K562 (cell line): ENCODE results near the gene ACSF3. TPM values are rescaled to one million over a fixed set of nuclear protein-coding genes. Genes with fewer than 3 reads are reported as not detected.

Experiments
- ATAC-seq: fragments of 200-7000 bp; cut with Tn5 transposase; 3 replicates; pipeline ENCODE4 v1.9.1; 2020; ENCODE audit warnings: moderate library complexity
- BruUV-seq: library from RNA; stranded (reverse); fragments of 400-500 nt; replicated peaks from 2 replicates; lab custom pipeline; 2021; lab: Mats Ljungman, UMichigan
- CTCF ChIA-PET: fragments of 300-600 bp; formaldehyde crosslinking; extraction: SDS; loops from one replicate; lab custom pipeline; 2021; ENCODE audit warnings: low intra/inter-chr PET ratio; lab: Yijun Ruan, JAX
- POLR2A ChIA-PET: fragments of 300-600, 350-650 bp; sonication (Branson Sonifier 250); formaldehyde crosslinking; extraction: SDS; loops from one replicate; lab custom pipeline; 2021; ENCODE audit warnings: antibody characterized with exemption, inconsistent platforms; lab: Yijun Ruan, JAX
- DNase-seq, 4 experiments: peaks; one replicate each; pipeline versions ENCODE4 v3.0.0 to v3.0.0-alpha.2; 2011 to 2018; ENCODE audit warnings: low spot score in 3 of 4, mixed read lengths in 3 of 4; ENCODE audit errors: extremely low read depth in 1 of 4
- FAIRE-seq: peaks from 2 replicates; lab custom pipeline; 2011; peaks lifted over from hg19 to GRCh38; lab: Jason Lieb, UNC
- H2AFZ ChIP-seq: 2 replicates; pipeline ENCODE4 v1.6.0; 2011; ENCODE audit warnings: low read depth, low read length, control low read depth, inconsistent platforms
- H3K27ac ChIP-seq: fragments of 200-600 bp; 3 replicates; pipeline ENCODE4 v1.8.0; 2011; ENCODE audit warnings: low read depth, mild to moderate bottlenecking, control low read depth, inconsistent platforms, low read length, moderate library complexity, mixed read lengths; ENCODE audit errors: extremely low read depth
- H3K27me3 ChIP-seq, 2 experiments: fragments of 300-600 bp in 1 of 2; 2 replicates in 1 of 2; 3 replicates in 1 of 2; pipeline versions ENCODE4 v1.6.0 to v1.8.0; 2011; ENCODE audit warnings: inconsistent platforms in 2 of 2, low read length in 2 of 2, mild to moderate bottlenecking in 1 of 2, mixed read lengths in 1 of 2, moderate library complexity in 1 of 2; ENCODE audit not compliant: control insufficient read depth in 2 of 2, insufficient read depth in 2 of 2
- H3K36me3 ChIP-seq: fragments of 300-600 bp; 3 replicates; pipeline ENCODE4 v1.8.0; 2011; ENCODE audit warnings: mild to moderate bottlenecking, low read length, inconsistent platforms; ENCODE audit not compliant: control insufficient read depth, insufficient read depth
- H3K4me1 ChIP-seq, 2 experiments: fragments of 200-600 bp in 1 of 2; replicated peaks in 1 of 2; 2 replicates in 1 of 2; 3 replicates in 1 of 2; pipeline versions ENCODE4 v1.5.1 to v1.8.0; 2011; ENCODE audit warnings: inconsistent platforms in 2 of 2, low read length in 2 of 2, mild to moderate bottlenecking in 1 of 2, mixed read lengths in 1 of 2, moderate library complexity in 1 of 2; ENCODE audit not compliant: control insufficient read depth in 2 of 2, insufficient read depth in 2 of 2
- H3K4me2 ChIP-seq: 2 replicates; pipeline ENCODE4 v1.6.1; 2011; ENCODE audit warnings: low read length, control low read depth, inconsistent platforms, mixed read lengths; ENCODE audit not compliant: insufficient read depth
- H3K4me3 ChIP-seq: fragments of 200-600 bp; sonication (generic), shearing (Covaris generic); 2 replicates; pipeline ENCODE4 v1.5.1; 2016; ENCODE audit warnings: control low read depth, inconsistent platforms
- H3K79me2 ChIP-seq: fragments of 200-600 bp; 3 replicates; pipeline ENCODE4 v1.8.0; 2011; ENCODE audit warnings: low read length, inconsistent platforms; ENCODE audit not compliant: control insufficient read depth, insufficient read depth
- H3K9ac ChIP-seq, 2 experiments: 2 replicates each; pipeline versions ENCODE4 v1.6.0 to v1.6.1; 2011; ENCODE audit warnings: low read depth in 2 of 2, low read length in 2 of 2, control low read depth in 1 of 2, inconsistent platforms in 1 of 2, mild to moderate bottlenecking in 1 of 2, mixed read lengths in 1 of 2; ENCODE audit not compliant: insufficient read depth in 1 of 2
- H3K9me1 ChIP-seq: one replicate; pipeline ENCODE4 v1.6.0; 2011; ENCODE audit warnings: inconsistent platforms, mild to moderate bottlenecking, low read length, moderate library complexity; ENCODE audit not compliant: control insufficient read depth, insufficient read depth
- H3K9me3 ChIP-seq: replicated peaks from 2 replicates; pipeline ENCODE4 v1.5.1; 2011; ENCODE audit warnings: low read depth, low read length, inconsistent platforms; ENCODE audit not compliant: control insufficient read depth, insufficient read depth
- H4K20me1 ChIP-seq: replicated peaks from 2 replicates; pipeline ENCODE4 v1.6.1; 2011; ENCODE audit warnings: low read length, inconsistent platforms, mixed read lengths; ENCODE audit not compliant: control insufficient read depth, insufficient read depth
- CBX2 ChIP-seq: fragments of 200-600 bp; sonication (generic); IDR thresholded peaks from one replicate; pipeline ENCODE4 v1.6.1; 2012; ENCODE audit warnings: mild to moderate bottlenecking, low read length, inconsistent platforms; ENCODE audit not compliant: insufficient read depth, poor library complexity, severe bottlenecking
- CXXC5 ChIP-seq: fragments of 250-450 bp; sonication (Bioruptor Pico); IDR thresholded peaks from 2 replicates; pipeline ENCODE4 v1.8.0; 2022; ENCODE audit warnings: inconsistent platforms, mild to moderate bottlenecking, moderate library complexity
- MEF2D ChIP-seq: conservative IDR thresholded peaks from 2 replicates; pipeline ENCODE4 v1.6.1; 2016; ENCODE audit warnings: low read depth, missing genetic modification characterization, missing compliant biosample characterization
- RAD51 ChIP-seq: fragments of 450-650 bp; IDR thresholded peaks from 2 replicates; pipeline ENCODE4 v1.7.1; 2016; ENCODE audit warnings: low read depth, mild to moderate bottlenecking, borderline replicate concordance
- STAT5B ChIP-seq: fragments of 250-450 bp; sonication (Bioruptor Pico); IDR thresholded peaks from 2 replicates; pipeline ENCODE4 v1.8.0; 2021; ENCODE audit warnings: mild to moderate bottlenecking, inconsistent platforms
- ZNF586 ChIP-seq: fragments of 450-650 bp; formaldehyde crosslinking; conservative IDR thresholded peaks from 2 replicates; pipeline ENCODE4 v1.4.0; 2020; ENCODE audit warnings: mild to moderate bottlenecking, moderate library complexity
- WGBS: fragments of 100-300 bp; shearing (Covaris generic); methylation state at CpG from one replicate; pipeline ENCODE4 v1.1.6; 2016; ENCODE audit warnings: low coverage, mixed read lengths; ENCODE audit not compliant: insufficient coverage; ENCODE audit errors: missing lambda C conversion rate; 5-methylcytosine and 5-hydroxymethylcytosine counted together
- in situ Hi-C: fragments of 300-500 bp; cut with MboI; formaldehyde crosslinking; loops from 4 replicates; pipeline ENCODE4 v1.15.0; 2018; ENCODE audit warnings: inconsistent platforms, mixed read lengths
- intact Hi-C: fragments of 100-400 bp; cut with micrococcal nuclease; formaldehyde crosslinking; loops from 2 replicates; pipeline ENCODE4 v1.14.2; 2022
- polyA plus RNA-seq, 8 experiments: library from polyadenylated mRNA; depleted of rRNA in 4 of 8; stranded (reverse) in 5 of 8; unstranded in 3 of 8; fragments of >200 nt; fragmentation: Nextera tagmentation in 2 of 8; fragmentation: Illumina TruSeq in 1 of 8; extraction: Ambion mirVana in 2 of 8; extraction: Trizol in 1 of 8; gene quantifications; 2 replicates each; pipeline versions ENCODE4 v1.2.1 to v1.2.3, GENCODE V29; 2011 to 2014; ENCODE audit warnings: inconsistent platforms in 1 of 8, missing spikeins in 1 of 8
- total RNA-seq, 7 experiments: library from RNA; depleted of rRNA in 6 of 7; stranded (reverse); fragments of >200 nt in 6 of 7; fragmentation: Illumina TruSeq in 2 of 7; extraction: Trizol in 2 of 7; gene quantifications; 2 replicates each; pipeline versions ENCODE4 v1.2.1 to v1.2.3, GENCODE V29; 2011 to 2021; ENCODE audit warnings: low replicate concordance in 1 of 7
- TF ChIP-seq, protein P1 (sequence below): sonication (generic); formaldehyde crosslinking; IDR thresholded peaks from 2 replicates; pipeline ENCODE4 v1.5.0; 2020; ENCODE audit warnings: missing genetic modification reagents
- TF ChIP-seq, protein P2 (sequence below): fragments of 450-650 bp; IDR thresholded peaks from 2 replicates; pipeline ENCODE4 v1.6.1; 2016; ENCODE audit warnings: mild to moderate bottlenecking, moderate library complexity

The ACSF3 gene
- total and polyA plus RNA-seq, 9 of the 15 experiments (the other 6 are each of a cell fraction or from before 2014, with no cell fraction given) = 0.77 to 32.8 (median 14.7) TPM

DNA sequence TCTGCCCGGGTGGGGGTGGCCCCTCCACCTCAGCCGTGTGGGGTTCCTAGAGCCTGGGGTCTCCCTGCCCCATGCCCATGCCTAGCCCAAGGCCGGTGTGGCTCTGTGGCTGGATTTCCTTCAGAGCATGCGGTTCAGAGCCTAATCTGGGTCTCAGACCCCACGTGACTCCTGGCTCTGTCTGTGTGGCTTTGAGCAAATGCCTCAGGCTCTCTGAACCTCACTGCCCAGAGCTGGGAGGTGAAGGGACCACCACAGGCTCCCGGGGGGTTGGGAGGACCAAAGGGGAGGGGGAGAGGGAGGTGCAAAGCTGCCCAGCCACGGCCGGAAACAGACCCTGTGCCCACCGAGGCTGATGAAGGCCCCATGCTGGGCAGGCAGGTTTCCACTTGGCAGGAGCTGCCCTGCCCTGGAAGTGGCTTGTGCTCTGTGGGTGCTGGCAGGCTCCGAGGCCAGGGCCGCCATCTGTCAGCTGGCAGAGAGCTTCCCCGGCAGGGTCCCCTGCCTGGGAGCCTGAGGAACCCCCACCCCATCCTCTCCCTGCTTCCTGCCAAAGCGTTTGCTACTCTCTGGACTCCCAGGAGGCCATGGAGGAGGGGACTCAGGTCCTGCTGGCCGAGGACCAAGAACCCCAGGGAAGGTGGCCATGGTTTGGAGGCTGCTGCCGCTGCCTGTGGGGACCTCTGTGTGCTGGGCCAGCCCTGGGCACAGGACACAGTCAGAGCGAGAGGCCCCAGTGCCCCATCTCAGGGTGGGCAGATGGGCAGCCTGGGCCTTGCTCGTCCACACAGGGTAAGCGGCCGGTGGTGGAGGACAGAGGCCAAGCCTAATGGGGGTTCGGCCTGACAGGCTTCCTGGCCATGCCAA, 81.9 kb downstream of the ACSF3 start:
- Histone ChIP-seq H4K20me1 (no peaks in the 10 kb centered on the region; the same call in 1 of the 2 replicates), H3K27ac (no peak overlapping the region), H3K27me3 (peaks cover 0 to 47% of the 10 kb centered on the region in 2 experiments; a peak in 2 of 5 replicates), H3K4me1 (peaks cover 9 to 90% of the 10 kb centered on the region in 2 experiments; a peak in 4 of 5 replicates), H2AFZ (no peak overlapping the region), H3K79me2 (no peaks in the 10 kb centered on the region), H3K9ac (peak overlapping the region in 1 of 2 experiments; percentile 9; a peak in 1 of 4 replicates), H3K36me3 (no peaks in the 10 kb centered on the region), H3K4me3 (no peak overlapping the region), H3K9me3 (no peaks in the 10 kb centered on the region), H3K9me1 (no peaks in the 10 kb centered on the region), H3K4me2 (no peak overlapping the region)
- in situ Hi-C loops = no loop called here
- CTCF ChIA-PET = interaction anchor here (0.7 kb wide), 1 partner anchor 8 kb away, joined by 3 read pairs; no protein-coding TSS in a partner anchor
- FAIRE-seq (peak; percentile 54), ATAC-seq (no peak), DNase-seq (no peak)
- WGBS = 21% methylated on average over 16 of the region's 20 CpGs
- intact Hi-C loops = no loop called here
- BruUV-seq = no TSS peak
- POLR2A ChIA-PET = no interaction called here
- TF ChIP-seq, protein P1, sequence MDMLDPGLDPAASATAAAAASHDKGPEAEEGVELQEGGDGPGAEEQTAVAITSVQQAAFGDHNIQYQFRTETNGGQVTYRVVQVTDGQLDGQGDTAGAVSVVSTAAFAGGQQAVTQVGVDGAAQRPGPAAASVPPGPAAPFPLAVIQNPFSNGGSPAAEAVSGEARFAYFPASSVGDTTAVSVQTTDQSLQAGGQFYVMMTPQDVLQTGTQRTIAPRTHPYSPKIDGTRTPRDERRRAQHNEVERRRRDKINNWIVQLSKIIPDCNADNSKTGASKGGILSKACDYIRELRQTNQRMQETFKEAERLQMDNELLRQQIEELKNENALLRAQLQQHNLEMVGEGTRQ (CRISPR knock-in tag) = peak; percentile 80
- TF ChIP-seq, protein P2, sequence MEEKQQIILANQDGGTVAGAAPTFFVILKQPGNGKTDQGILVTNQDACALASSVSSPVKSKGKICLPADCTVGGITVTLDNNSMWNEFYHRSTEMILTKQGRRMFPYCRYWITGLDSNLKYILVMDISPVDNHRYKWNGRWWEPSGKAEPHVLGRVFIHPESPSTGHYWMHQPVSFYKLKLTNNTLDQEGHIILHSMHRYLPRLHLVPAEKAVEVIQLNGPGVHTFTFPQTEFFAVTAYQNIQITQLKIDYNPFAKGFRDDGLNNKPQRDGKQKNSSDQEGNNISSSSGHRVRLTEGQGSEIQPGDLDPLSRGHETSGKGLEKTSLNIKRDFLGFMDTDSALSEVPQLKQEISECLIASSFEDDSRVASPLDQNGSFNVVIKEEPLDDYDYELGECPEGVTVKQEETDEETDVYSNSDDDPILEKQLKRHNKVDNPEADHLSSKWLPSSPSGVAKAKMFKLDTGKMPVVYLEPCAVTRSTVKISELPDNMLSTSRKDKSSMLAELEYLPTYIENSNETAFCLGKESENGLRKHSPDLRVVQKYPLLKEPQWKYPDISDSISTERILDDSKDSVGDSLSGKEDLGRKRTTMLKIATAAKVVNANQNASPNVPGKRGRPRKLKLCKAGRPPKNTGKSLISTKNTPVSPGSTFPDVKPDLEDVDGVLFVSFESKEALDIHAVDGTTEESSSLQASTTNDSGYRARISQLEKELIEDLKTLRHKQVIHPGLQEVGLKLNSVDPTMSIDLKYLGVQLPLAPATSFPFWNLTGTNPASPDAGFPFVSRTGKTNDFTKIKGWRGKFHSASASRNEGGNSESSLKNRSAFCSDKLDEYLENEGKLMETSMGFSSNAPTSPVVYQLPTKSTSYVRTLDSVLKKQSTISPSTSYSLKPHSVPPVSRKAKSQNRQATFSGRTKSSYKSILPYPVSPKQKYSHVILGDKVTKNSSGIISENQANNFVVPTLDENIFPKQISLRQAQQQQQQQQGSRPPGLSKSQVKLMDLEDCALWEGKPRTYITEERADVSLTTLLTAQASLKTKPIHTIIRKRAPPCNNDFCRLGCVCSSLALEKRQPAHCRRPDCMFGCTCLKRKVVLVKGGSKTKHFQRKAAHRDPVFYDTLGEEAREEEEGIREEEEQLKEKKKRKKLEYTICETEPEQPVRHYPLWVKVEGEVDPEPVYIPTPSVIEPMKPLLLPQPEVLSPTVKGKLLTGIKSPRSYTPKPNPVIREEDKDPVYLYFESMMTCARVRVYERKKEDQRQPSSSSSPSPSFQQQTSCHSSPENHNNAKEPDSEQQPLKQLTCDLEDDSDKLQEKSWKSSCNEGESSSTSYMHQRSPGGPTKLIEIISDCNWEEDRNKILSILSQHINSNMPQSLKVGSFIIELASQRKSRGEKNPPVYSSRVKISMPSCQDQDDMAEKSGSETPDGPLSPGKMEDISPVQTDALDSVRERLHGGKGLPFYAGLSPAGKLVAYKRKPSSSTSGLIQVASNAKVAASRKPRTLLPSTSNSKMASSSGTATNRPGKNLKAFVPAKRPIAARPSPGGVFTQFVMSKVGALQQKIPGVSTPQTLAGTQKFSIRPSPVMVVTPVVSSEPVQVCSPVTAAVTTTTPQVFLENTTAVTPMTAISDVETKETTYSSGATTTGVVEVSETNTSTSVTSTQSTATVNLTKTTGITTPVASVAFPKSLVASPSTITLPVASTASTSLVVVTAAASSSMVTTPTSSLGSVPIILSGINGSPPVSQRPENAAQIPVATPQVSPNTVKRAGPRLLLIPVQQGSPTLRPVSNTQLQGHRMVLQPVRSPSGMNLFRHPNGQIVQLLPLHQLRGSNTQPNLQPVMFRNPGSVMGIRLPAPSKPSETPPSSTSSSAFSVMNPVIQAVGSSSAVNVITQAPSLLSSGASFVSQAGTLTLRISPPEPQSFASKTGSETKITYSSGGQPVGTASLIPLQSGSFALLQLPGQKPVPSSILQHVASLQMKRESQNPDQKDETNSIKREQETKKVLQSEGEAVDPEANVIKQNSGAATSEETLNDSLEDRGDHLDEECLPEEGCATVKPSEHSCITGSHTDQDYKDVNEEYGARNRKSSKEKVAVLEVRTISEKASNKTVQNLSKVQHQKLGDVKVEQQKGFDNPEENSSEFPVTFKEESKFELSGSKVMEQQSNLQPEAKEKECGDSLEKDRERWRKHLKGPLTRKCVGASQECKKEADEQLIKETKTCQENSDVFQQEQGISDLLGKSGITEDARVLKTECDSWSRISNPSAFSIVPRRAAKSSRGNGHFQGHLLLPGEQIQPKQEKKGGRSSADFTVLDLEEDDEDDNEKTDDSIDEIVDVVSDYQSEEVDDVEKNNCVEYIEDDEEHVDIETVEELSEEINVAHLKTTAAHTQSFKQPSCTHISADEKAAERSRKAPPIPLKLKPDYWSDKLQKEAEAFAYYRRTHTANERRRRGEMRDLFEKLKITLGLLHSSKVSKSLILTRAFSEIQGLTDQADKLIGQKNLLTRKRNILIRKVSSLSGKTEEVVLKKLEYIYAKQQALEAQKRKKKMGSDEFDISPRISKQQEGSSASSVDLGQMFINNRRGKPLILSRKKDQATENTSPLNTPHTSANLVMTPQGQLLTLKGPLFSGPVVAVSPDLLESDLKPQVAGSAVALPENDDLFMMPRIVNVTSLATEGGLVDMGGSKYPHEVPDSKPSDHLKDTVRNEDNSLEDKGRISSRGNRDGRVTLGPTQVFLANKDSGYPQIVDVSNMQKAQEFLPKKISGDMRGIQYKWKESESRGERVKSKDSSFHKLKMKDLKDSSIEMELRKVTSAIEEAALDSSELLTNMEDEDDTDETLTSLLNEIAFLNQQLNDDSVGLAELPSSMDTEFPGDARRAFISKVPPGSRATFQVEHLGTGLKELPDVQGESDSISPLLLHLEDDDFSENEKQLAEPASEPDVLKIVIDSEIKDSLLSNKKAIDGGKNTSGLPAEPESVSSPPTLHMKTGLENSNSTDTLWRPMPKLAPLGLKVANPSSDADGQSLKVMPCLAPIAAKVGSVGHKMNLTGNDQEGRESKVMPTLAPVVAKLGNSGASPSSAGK = no peak
- TF ChIP-seq CXXC5 (CRISPR knock-in tag) = no peak
- no peak for TF ChIP-seq CBX2
- TF ChIP-seq ZNF586 (CRISPR knock-in tag) = no peak
- peak; percentile 74; the same call in 1 of the 2 replicates for TF ChIP-seq RAD51
- no peak for TF ChIP-seq MEF2D (tag)
- TF ChIP-seq STAT5B (CRISPR knock-in tag) = no peak
